Raji (cell line): ENCODE data around the gene SETD7.
A peak's percentile ranks its signal among the peaks of the same experiment; 100 is the strongest.

ENCODE experiments used
- POLR2A ChIP-seq: IDR thresholded peaks from 2 replicates; pipeline ENCODE4 v1.6.1; 2011; ENCODE audit warnings: low read depth, low read length, control low read depth; ENCODE audit not compliant: insufficient read depth

The SETD7 gene

GRCh38 chr4:139453371-139454110 is 102.5 kb downstream of the SETD7 start:
- TF ChIP-seq POLR2A, result peak; percentile 91

GRCh38 chr4:139453041-139453370 is 103.0 kb downstream of the SETD7 start:
- no peak for TF ChIP-seq POLR2A

GRCh38 chr4:139451997-139452396 is 104.0 kb downstream of the SETD7 start:
- no peak for TF ChIP-seq POLR2A

GRCh38 chr4:139450586-139450985 is 105.4 kb downstream of the SETD7 start:
- TF ChIP-seq POLR2A, result no peak
